Measurements from ENCODE around the gene SEC22A.
"Not testable (repeated sequence)": the region's sequence is repeated elsewhere in the genome, so short reads cannot be mapped to it uniquely, and the experiment has no call there.

The SEC22A gene

DNA sequence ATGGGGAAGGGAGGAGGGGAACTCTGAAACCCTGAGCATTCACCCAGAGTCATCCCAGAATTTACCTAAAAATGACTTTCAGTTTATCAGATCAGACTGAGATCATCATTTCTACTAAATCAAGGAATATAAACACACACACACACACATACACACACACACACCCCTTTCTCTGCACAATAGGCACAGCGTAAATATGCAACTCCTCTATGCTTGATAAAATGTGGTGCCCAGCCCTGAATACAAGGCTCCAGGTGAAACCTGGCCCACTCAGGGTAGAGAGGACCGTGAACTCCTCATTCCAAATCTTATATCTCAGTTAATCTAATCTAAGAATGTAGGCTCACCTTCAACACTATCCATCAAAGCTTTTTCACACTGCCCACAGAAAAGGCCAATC is 31.8 kb upstream of the SEC22A start:
- no peak for DNase-seq (ENCODE audit: low read depth, low spot score)

- DNase-seq (ENCODE audit: low read depth, low spot score) = no peak
These were observed 21.0 kb upstream of the SEC22A start for GRCh38 chr3:123180791-123181190.

- DNase-seq (ENCODE audit: low read depth, low spot score) = no peak
These were observed 15.0 kb upstream of the SEC22A start for GRCh38 chr3:123186695-123187094.

DNA sequence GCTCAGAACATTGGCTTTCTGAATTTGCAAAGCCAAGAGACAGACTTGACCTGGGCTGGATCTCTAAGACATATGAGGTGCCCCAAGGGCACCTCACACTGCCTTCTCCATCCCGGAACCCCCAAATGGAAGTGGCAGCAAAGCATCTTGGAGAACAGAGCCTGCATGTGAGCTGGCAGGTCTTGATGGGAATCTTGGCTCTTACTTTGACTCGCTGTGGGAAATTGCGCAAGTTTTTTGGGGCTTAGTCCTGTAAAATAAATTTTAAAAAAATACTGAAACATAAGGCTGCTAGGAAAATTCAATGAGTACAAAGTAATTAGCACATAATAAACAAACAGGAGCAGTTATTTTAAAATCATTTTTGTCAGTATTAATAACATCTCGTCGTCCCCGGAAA is 13.7 kb upstream of the SEC22A start:
- DNase-seq (ENCODE audit: low read depth, low spot score) = no peak

DNA sequence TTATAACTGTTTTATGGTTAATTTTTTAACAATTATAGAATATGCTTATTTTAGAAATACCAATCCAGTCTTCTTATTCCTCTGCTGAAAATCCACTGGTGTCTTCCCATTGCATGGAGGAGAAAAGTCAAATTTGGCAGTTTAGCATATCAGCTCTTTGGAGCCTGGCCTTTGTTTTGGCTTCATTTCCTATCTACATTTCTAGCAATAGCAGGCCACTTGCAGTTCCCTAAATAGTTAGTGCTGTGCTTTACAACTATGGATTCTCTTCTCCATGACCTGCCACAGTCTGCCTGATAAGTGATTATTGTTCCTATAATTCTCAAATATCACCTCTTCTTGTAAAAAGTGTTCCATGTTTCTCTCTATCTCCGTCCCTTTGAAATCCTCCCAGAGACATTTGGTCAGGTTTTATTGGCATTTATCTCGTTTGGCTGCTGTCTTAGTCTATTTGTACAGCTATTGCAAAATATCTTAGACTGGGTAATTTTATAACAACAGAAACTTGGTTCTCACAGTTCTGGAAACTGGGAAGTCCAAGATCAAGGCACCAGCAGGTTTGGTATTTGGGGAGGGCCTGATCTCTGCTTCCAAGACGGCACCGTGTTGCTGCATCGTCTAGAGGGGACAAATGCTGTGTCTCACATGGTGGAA is 8.2 kb upstream of the SEC22A start:
- no peak for DNase-seq (ENCODE audit: low read depth, low spot score)

- DNase-seq (ENCODE audit: low read depth, low spot score) = peak; percentile 88
These were observed 7.2 kb upstream of the SEC22A start for GRCh38 chr3:123194552-123194951.

GRCh38 chr3:123198372-123198771 is 3.4 kb upstream of the SEC22A start:
- DNase-seq (ENCODE audit: low read depth, low spot score) = no peak

- DNase-seq (ENCODE audit: low read depth, low spot score) = no peak
These were observed 553 bp upstream of the SEC22A start for GRCh38 chr3:123201223-123201556.

GRCh38 chr3:123202451-123202850 is 708 bp downstream of the SEC22A start:
- peak; percentile 37 for DNase-seq (ENCODE audit: low read depth, low spot score)

GRCh38 chr3:123218990-123219389 is 17.2 kb downstream of the SEC22A start:
- DNase-seq (ENCODE audit: low read depth, low spot score) = no peak

- not testable (repeated sequence) for DNase-seq (ENCODE audit: low read depth, low spot score)
These were observed 19.6 kb downstream of the SEC22A start for GRCh38 chr3:123221369-123221768.

DNA sequence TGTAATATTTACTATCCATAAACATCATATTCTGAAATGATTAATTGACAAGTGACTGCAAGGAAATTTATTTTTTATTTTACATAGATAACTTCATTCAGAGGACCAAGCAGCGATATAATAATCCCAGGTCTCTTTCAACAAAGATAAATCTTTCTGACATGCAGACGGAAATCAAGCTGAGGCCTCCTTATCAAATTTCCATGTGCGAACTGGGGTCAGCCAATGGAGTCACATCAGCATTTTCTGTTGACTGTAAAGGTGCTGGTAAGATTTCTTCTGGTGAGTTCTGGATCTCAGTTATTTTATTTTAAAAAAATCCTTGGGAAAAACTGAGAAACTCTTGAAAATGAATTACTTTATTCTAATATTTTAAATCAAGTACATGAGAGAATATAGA is 23.3 kb downstream of the SEC22A start:
- no peak for DNase-seq (ENCODE audit: low read depth, low spot score)

DNA sequence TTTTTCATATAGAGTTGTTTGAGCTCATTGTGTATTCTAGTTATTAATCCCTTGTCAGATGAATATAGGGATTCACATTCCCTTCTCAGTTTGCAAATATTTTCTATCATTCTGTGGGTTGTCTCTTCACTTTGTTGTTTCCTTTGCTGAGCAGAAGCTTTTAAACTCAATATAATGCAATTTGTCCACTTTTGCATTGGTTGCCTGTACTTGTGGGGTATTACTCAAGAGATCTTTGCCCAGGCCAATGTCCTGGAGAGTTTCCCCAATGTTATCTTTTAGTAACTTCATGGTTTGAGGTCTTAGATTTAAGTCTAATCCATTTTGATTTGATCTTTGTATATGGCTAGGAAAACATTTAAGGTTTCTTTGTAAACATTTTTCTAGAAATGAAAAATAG is 24.8 kb downstream of the SEC22A start:
- DNase-seq (ENCODE audit: low read depth, low spot score) = no peak

GRCh38 chr3:123229145-123229544 is 27.4 kb downstream of the SEC22A start:
- no peak for DNase-seq (ENCODE audit: low read depth, low spot score)

- no peak for DNase-seq (ENCODE audit: low read depth, low spot score)
These were observed 35.2 kb downstream of the SEC22A start for GRCh38 chr3:123236902-123237301.

DNA sequence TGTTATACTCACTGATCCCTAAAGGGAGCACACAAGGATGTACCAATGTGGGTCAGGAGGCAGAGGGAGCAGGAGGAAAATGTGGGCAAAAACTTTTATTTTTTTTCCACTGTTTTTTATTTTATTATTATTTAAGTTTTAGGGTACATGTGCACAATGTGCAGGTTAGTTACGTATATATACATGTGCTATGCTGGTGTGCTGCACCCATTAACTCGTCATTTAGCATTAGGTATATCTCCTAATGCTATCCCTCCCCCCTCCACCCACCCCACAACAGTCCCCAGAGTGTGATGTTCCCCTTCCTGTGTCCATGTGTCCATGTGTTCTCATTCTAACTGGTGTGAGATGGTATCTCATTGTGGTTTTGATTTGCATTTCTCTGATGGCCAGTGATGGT is 37.4 kb downstream of the SEC22A start:
- not testable (repeated sequence) for DNase-seq (ENCODE audit: low read depth, low spot score)

DNA sequence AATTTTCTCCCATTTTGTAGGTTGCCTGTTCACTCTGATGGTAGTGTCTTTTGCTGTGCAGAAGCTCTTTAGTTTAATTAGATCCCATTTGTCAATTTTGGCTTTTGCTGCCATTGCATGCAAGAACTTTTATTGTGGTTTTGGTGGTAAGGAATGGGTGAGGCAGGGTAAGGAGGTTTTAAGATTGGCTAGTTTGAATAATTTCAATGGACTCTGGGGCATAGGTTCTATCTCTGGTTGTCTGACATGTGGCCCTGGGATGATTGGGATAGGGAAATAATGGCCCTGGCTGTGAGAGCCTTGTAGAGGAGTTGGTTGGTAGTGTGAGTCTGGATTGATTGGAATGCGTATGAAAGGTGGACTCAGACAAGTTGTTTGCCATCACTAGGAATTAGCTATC is 38.0 kb downstream of the SEC22A start:
- no peak for DNase-seq (ENCODE audit: low read depth, low spot score)

DNA sequence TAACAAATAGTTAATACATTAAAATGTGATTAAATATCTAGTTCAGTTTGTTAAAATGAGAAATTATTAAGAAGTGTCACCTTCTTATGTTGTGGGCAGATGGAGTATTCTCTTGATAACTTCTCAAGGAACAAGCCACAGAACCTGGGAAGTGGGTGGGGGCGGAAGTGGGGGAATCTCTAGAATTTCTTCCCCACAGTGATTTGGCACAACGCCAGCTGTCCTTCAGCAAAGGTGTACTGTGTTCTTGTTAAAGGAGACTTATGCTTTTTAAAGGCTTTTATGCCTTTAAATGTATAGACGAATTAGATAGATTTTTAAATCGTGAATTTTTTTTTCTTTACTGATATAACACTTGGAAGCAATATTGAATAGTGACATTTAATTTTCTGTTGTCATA is 42.4 kb downstream of the SEC22A start:
- no peak for DNase-seq (ENCODE audit: low read depth, low spot score)

GRCh38 chr3:123246866-123247265 is 45.1 kb downstream of the SEC22A start:
- DNase-seq (ENCODE audit: low read depth, low spot score) = peak; percentile 2

GRCh38 chr3:123256256-123256655 is 54.5 kb downstream of the SEC22A start:
- no peak for DNase-seq (ENCODE audit: low read depth, low spot score)

- no peak for DNase-seq (ENCODE audit: low read depth, low spot score)
These were observed 56.6 kb downstream of the SEC22A start for GRCh38 chr3:123258359-123258758.

DNA sequence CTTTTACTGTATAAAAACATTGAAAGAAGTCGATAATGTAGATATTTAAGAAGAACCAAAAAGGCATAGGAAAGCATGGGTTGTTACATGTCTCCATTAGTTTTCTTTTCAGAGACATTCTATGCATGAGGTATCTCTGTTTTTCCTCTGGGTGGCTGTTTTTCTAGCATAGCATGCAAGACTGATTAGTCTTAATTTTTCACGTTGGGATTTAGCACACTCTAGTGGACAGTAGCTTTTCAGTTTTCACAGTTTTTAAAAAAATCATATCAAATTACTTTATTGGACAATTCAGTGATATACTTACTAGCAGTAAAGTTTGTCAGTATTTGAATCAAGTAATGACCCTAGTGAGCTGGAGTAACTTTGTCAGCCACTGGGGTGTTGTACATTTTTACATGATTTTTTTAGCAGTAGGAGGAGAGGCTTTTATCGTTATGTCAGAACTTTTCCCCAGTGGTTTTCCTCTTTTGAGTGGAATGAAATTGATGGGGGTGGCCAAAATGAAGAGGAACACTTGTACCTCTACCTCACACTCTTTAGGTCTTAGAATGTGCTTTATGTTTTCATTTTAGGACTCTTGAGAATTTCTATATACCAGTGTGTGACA is 57.2 kb downstream of the SEC22A start:
- DNase-seq (ENCODE audit: low read depth, low spot score) = no peak

DNA sequence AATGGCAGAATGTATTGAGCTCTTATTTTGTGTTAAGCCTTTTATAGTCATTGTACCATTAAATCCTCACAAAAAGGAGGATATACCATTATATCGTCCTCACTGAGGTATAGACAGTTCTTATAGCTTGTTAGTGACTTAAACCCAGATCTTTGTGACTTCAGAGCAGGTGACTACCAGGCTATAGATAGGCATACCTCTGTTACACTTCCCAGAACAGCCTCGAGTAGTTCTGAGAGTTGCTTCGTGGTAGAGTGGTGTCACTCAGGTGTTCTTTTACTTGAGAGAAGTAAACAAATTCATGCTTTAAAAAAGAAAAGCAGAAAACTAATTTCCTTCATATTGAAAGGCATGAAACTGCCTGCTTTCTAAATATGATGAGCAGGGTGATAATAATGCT is 59.9 kb downstream of the SEC22A start:
- DNase-seq (ENCODE audit: low read depth, low spot score) = no peak

GRCh38 chr3:123262226-123262625 is 60.5 kb downstream of the SEC22A start:
- DNase-seq (ENCODE audit: low read depth, low spot score) = no peak
